HL-60 (cell line): ENCODE measurements around the gene ARL6IP1.

ENCODE experiments used
- DNase-seq, 2 experiments: peaks; one replicate each; pipeline ENCODE4 v3.0.0-alpha.2; 2010 to 2020; ENCODE audit warnings: low read depth in 1 of 2, low spot score in 1 of 2
- H3K27ac ChIP-seq: fragments of 250-450 bp; sonication (Bioruptor Pico); replicated peaks from 2 replicates; pipeline ENCODE4 v1.5.1; 2020; ENCODE audit warnings: mild to moderate bottlenecking, moderate library complexity
- H3K27me3 ChIP-seq: fragments of 250-450 bp; sonication (Bioruptor Pico); 2 replicates; pipeline ENCODE4 v1.5.1; 2021; ENCODE audit warnings: mild to moderate bottlenecking, moderate library complexity; ENCODE audit not compliant: insufficient read depth, poor library complexity, severe bottlenecking
- H3K4me3 ChIP-seq: replicated peaks from 2 replicates; pipeline ENCODE4 v1.5.1; 2011; ENCODE audit warnings: mild to moderate bottlenecking, control low read depth, low read length; ENCODE audit not compliant: insufficient read depth
- CTCF ChIP-seq: IDR thresholded peaks from one replicate; pipeline ENCODE4 v1.5.1; 2011; ENCODE audit warnings: low read length, control low read depth, inconsistent platforms; ENCODE audit not compliant: insufficient read depth
- GABPA ChIP-seq: IDR thresholded peaks from 2 replicates; pipeline ENCODE4 v1.6.1; 2012; ENCODE audit warnings: low read depth
- POLR2AphosphoS5 ChIP-seq: IDR thresholded peaks from 2 replicates; pipeline ENCODE4 v1.6.1; 2012; ENCODE audit warnings: low read depth
- REST ChIP-seq: IDR thresholded peaks from 2 replicates; pipeline ENCODE4 v1.6.1; 2012; ENCODE audit warnings: low read depth; ENCODE audit not compliant: insufficient replicate concordance
- SPI1 ChIP-seq: IDR thresholded peaks from 2 replicates; pipeline ENCODE4 v1.6.1; 2012; ENCODE audit warnings: low read depth, mild to moderate bottlenecking, borderline replicate concordance

The ARL6IP1 gene

GRCh38 chr16:18841833-18842525, 40.6 kb upstream of the ARL6IP1 start:
- H3K4me3 ChIP-seq = no peak overlapping the region
- no peak for DNase-seq
- no peak for TF ChIP-seq POLR2AphosphoS5
- TF ChIP-seq SPI1 = no peak
- TF ChIP-seq REST = no peak
- no peak for TF ChIP-seq GABPA
- TF ChIP-seq CTCF = no peak

GRCh38 chr16:18839555-18839954, 38.2 kb upstream of the ARL6IP1 start:
- no peak overlapping the region for H3K4me3 ChIP-seq
- H3K27ac ChIP-seq = no peak overlapping the region
- DNase-seq = no peak
- no peaks in the 10 kb centered on the region for H3K27me3 ChIP-seq
- TF ChIP-seq REST (no peak), CTCF (no peak), POLR2AphosphoS5 (no peak), SPI1 (no peak), GABPA (no peak)

More at GRCh38 chr16:18841833-18842525, 40.6 kb upstream of the ARL6IP1 start:
- Histone ChIP-seq H3K27ac (no peak overlapping the region), H3K27me3 (no peaks in the 10 kb centered on the region)

- no peak for DNase-seq
- no peaks in the 10 kb centered on the region for H3K27me3 ChIP-seq
- TF ChIP-seq REST (no peak), CTCF (no peak), SPI1 (no peak), GABPA (no peak), POLR2AphosphoS5 (no peak)
- no peak overlapping the region for H3K27ac ChIP-seq
- no peak overlapping the region for H3K4me3 ChIP-seq
Observed at GRCh38 chr16:18836702-18837101, 35.4 kb upstream of the ARL6IP1 start.
